Hematopoietic multipotent progenitor cell treated with erythropoietin and hydrocortisone succinate and interleukin-3 and kit ligand, for 6 days (in vitro differentiated cells): Measurements from ENCODE around the gene CD6.

Source experiments
- DNase-seq: peaks from one replicate; pipeline ENCODE4 v3.0.0-alpha.2; 2015

CD6 gene

DNA sequence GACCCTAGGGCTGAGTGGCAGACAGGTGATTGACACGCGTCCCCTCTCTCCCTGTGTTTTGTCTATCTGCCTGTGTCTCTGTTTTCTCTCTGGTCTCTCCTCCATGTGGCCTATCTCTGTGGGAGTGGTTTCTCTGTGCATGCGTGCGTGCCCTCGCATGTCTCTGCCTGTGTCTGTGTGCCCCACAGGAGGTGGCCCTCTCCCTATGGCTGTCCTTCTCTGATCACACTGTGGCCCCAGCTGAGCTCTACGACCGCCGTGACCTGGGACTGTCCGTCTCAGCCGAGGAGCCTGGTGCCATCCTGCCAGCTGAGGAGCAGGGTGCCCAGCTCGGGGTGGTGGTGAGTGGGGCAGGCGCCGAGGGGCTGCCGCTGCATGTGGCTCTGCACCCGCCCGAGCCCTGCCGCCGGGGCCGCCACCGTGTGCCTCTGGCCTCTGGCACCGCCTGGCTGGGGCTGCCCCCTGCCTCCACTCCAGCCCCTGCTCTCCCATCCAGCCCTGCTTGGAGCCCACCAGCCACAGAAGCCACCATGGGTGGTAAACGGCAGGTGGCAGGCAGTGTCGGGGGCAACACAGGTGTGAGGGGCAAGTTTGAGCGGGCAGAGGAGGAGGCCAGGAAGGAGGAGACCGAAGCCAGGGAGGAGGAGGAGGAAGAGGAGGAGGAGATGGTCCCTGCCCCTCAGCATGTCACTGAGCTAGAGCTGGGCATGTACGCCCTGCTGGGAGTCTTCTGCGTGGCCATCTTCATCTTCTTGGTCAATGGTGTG is 35.6 kb upstream of the CD6 start:
- no peak for DNase-seq

DNA sequence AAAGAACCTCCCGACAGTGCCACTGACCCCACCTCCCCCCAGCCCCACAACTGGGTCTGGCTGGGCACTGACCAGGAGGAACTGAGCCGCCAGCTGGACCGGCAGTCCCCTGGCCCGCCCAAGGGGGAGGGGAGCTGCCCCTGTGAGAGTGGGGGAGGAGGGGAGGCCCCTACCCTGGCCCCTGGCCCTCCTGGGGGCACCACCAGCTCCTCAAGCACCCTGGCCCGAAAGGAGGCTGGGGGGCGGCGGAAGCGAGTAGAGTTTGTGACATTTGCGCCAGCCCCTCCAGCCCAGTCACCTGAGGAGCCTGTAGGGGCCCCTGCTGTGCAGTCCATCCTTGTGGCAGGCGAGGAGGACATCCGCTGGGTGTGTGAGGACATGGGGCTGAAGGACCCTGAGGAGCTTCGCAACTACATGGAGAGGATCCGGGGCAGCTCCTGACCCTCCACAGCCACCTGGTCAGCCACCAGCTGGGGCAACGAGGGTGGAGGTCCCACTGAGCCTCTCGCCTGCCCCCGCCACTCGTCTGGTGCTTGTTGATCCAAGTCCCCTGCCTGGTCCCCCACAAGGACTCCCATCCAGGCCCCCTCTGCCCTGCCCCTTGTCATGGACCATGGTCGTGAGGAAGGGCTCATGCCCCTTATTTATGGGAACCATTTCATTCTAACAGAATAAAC is 34.9 kb upstream of the CD6 start:
- no peak for DNase-seq

DNA sequence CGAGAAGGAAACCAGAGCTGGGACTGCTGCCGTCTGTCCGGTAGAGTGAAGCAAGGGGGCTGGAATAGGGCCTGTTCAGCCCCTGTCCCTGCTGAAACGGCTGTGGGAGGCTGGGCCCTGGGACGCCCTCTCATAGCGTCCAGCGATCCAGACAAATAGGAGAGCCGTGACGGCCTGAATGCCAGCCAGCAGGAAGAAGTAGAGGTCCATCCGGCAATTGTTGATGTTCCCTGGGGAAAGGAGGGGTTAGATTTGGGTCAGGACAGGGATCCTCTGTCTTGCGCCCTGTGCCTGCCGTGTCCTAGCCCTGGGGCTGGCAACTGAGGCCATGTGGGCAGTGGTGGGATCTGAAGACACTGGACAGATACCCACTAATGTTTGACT is 34.3 kb upstream of the CD6 start:
- DNase-seq, result no peak

- DNase-seq, result no peak
These were observed 33.7 kb upstream of the CD6 start for GRCh38 chr11:60937811-60938210.

DNA sequence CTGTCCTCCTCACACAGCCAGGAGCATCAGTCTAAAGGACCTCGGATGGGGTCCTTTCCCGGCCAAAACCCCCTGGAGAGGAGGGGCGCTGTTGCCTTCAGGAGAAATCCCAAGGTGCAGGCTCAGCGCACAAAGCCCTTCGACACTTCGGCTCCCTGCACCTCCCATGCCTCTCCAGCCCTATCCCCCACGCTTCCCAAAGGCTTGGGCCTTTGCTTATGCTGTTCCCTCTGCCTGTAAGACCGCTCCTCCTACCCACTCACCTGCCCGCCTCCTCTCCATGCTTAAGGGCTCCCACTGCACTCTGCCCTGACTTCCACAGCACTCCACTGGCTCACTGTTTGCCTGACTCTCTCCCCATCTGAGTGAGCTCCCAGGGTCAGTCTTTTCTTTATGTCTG is 33.0 kb upstream of the CD6 start:
- DNase-seq, result no peak

DNA sequence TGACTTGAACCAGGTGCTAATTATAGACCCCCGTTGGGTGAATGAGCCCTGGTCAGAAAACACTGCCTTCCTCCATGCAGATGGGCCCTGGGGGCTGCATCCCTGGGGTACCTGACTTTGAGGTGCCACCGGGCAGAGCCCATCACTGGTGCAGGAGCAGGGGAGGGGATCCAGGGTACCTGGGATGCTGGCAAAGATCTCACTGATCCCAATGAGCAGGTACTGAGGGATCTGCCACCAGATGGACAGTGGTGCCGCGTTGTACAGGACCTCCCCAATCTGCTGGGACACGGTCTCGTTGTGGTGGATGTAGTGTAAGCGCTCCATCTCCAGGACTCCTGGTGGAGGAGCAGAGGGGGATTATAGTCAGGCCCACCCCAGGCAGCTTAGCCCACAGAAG is 32.2 kb upstream of the CD6 start:
- no peak for DNase-seq

DNA sequence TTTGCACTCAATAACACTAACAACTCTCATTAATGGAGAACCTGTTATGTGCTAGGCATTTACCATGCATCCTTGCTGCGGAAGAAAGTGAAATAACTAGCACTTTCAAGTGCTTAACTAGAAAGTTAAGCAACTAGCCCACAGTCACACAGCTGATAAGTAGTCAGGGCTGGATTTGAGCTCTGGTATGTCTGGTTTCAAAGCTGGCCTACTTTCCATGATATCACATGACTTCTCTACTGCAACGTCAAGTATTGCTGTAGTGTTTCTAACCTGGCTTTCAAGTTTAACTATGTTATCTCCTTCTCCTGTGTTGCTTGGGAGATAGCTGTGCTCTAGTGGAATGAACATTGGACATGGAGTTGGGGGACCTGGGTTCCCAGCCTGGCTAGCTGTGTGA is 31.6 kb upstream of the CD6 start:
- DNase-seq, result no peak

GRCh38 chr11:60941371-60942119 is 29.9 kb upstream of the CD6 start:
- DNase-seq, result no peak

- no peak for DNase-seq
These were observed 29.3 kb upstream of the CD6 start for GRCh38 chr11:60942219-60942618.

DNA sequence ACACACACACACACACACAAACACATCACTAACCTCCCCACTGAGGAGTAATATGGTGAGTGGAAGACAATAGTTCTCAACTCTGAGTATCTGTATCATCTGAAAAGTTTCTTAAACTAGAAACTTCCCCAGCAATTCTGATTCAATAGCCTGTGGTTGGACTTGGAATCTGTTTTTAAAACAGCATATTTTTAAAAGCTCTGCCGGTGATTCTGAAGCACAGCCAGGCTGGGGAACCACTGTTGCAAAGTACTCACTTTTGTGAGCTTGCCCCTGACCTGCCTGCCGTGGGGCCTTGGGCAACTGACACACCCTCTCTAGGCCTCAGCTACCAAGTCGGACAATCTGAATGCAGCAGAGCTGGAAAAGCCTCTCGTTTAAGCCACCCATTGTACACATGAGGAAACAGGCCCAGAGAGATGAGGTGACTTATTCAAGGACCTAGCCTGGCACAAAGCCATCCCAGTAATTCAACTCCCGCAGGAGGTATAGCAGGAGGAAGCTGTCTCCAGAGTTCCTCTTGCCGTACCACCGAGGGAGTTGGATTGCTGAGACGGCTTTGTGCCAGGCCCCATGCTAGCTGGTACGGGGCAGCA is 28.4 kb upstream of the CD6 start:
- no peak for DNase-seq

GRCh38 chr11:60944490-60945294 is 26.8 kb upstream of the CD6 start:
- DNase-seq, result peak; percentile 53

DNA sequence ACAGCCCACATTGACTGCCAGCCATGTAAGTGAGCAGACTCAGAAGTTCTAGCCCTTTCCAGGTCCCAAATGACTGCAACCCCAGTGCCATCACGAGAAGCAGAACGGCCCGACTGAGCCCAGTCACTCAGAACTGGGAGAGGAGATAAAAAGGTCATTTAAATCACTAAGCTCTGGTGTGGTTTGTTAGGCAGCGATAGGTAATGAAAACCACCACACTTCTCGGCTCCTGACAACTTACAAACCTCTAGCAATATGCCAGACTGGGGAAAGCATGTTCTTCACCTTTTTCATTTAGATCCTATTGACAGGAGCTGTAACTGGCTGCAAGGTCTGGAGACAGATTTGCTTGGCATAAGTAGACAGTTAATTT is 26.2 kb upstream of the CD6 start:
- DNase-seq, result peak; percentile 57

GRCh38 chr11:60946601-60947264 is 24.7 kb upstream of the CD6 start:
- no peak for DNase-seq

DNA sequence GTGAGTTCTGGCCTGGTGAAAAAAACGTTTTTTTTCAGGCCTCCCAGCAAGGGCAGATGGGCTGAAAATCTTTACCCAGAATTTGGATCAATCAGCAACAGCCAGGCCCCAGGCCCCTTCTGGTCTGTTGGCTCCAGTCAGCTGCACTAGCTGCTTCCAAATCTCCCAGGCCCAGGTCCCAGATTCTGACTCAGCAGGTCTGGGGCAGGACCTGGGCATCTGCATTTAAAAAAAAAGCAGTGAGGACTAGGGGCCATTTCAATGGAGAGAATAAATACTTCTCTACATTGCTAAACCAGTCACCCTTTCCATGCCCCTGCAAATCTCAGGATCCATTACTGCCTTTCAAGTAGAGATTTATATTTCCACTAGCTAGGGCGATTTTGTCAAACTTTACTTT is 23.8 kb upstream of the CD6 start:
- no peak for DNase-seq

GRCh38 chr11:60948250-60948649 is 23.2 kb upstream of the CD6 start:
- no peak for DNase-seq

GRCh38 chr11:60950024-60950423 is 21.5 kb upstream of the CD6 start:
- no peak for DNase-seq

DNA sequence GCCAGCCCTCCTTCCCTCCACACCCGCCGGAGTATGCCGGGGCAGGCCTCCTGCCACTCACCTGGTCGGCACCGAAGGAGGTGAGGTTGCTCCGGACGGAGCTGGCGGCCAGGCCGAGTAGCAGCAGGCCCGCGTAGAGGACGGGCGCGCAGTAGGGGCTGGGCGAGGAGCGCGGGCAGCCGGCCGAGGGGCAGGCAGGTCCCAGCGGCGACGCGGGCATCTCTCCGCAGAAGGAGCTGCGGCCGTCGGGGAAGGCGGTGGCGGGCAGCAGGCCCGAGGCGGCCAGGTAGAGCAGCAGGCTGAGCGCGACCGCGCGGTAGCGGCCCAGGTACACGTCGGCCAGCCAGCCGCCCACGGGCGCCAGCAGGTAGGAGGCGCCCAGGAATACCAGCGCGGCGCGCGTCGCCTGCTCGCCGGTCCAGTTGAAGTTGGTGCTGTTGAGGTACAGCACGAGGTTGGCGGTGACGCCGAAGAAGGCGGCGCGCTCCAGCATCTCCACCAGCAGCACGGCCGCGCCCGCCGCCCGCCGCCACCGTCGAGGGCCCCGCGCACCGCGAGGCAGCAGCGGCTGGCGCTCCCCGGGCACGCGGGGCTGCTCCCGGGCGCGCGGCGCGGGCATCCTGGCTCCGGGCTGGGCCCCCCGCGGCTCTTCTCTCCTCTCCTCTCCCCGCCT is 20.4 kb upstream of the CD6 start:
- DNase-seq, result no peak

DNA sequence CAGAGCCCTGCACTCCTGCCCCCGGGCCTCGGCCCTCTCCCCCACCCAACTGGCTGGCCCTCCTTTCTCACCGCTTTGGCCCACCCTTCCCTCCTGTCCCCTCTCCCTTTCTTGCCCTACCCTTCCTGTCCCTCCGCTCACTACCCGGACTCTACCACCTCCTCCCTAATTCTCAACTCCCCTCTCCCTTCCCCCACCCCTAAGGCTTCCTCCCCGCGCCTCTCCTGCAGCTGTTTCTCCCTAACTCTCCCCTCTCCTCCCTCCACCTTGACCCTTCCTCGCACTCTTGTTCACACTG is 19.9 kb upstream of the CD6 start:
- DNase-seq, result no peak

DNA sequence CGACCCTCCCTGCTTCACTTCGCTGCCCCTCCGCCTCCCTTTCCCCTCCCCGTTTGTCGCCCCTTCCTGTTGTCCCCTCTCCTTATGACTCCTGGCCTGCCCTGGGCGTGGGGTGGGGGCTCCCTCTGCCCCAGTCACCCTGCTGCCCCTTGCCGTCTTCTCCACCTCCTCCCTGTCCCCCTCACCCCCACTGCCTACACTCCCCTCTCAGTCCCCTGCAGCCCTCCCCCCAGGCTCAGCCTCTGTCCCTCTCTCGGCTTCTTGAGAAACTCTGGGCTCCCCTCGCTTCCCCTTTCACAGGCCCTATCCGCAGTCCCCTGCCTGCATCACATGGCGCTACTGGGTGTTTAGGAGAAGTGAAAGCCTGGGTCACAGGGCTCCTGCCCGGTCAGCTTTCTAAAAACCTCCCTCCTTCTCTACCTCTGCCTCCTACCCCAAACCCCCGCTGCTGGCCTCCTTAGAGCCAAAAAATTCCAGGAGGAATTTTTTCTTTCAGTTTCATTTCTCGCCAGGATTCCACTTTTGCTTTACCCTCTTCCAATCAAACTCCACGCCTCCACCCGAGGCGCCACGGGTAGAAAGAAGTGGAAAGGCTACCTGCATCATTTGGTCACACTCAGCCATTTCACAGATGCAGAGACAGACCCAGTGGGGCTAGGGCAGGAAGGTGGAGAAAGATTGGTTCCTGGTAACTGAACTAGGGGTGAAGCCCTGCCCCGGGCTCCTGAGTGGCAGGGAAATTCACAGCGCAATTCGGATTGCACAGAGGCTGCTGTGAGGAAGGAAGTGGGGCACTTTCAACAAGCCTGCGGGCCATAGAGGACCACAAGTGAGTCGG is 19.4 kb upstream of the CD6 start, which contains the start of gene SLC15A3:
Gene SLC15A3, minus strand, starts transcription at position 273 of the 838 bp plus-strand sequence. CDS start 625 bp downstream, outside the sequence.
- DNase-seq, result peak; percentile 76

GRCh38 chr11:60952742-60953170 is 18.7 kb upstream of the CD6 start:
- DNase-seq, result no peak

GRCh38 chr11:60953781-60954180 is 17.7 kb upstream of the CD6 start:
- no peak for DNase-seq
